Measurements from ENCODE around the gene TTLL9. TPM values are rescaled to one million over a fixed set of nuclear protein-coding genes. Genes with fewer than 3 reads are reported as not detected.

TTLL9 gene
- total RNA-seq, 1 donor from 2014 or later = 0.24 TPM

DNA sequence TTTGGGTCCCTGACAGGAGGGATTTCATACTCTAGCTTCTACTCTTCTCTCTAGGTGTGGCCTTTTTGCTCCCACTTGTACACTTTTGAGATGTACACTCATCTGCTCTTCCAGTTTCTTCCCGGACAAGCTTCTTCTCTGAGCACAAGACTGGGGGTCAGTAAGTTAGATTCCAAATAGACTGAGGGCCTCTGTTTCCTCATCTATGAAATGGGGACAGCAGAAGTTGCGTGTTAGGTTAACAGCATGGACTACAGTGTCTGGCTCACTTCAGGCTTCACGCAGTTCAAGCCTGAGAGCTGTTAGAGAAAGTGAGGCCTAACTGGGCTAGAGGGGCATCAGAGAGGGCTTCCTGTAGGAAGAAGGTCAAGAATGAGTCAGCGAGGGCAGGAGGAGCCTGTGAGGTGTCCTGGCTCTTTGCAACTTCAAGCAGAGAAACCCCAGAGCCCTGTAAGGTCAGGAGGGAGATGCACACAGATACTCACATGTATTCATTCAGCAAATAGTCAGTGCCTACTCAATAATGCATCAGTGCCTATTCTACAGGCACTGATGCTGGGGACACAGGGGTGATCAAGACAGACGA lies 118.1 kb downstream of the TTLL9 start:
- DNase-seq (ENCODE audit: extremely low spot score, unreplicated experiment) = no peak
- no peak overlapping the region for H3K4me3 Mint-ChIP-seq (ENCODE audit: unreplicated experiment)

DNA sequence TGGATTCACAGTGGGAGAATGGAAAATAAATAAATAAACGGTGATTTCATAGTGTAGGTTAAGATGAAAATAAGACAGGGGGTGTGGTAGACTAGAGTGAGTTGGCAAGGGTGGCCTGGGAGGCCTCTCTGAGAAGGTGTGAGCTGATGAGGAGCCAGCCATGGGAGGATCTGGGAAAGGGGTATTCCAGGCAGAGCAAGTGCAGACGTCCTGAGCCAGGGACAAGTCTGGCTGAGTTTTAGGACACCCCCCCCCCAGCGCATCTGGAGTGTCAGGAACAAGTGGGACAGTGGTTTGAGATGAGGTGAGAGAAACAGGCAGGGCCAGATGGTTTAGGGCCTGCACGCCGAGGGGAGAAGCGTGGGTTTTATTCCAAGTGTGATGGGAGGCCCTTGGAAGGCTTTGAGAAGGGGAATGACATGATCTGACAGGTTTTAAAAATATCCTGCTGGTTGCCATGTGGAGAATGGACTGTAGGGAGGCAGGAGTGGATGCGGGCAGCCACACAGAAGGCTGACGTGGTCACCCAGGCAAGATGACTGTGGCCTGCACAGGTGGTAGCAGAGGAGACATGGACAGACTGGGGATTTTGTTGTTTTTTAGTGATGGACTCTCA lies 118.7 kb downstream of the TTLL9 start:
- no peak overlapping the region for H3K4me3 Mint-ChIP-seq (ENCODE audit: unreplicated experiment)
- H3K27ac Mint-ChIP-seq (ENCODE audit: unreplicated experiment) = no peak overlapping the region
- H3K4me1 Mint-ChIP-seq (ENCODE audit: unreplicated experiment) = no peaks in the 10 kb centered on the region
- peaks cover 32% of the 10 kb centered on the region for H3K27me3 Mint-ChIP-seq (ENCODE audit: unreplicated experiment)
- H3K36me3 Mint-ChIP-seq (ENCODE audit: unreplicated experiment) = no peaks in the 10 kb centered on the region
- TF ChIP-seq, protein P1, sequence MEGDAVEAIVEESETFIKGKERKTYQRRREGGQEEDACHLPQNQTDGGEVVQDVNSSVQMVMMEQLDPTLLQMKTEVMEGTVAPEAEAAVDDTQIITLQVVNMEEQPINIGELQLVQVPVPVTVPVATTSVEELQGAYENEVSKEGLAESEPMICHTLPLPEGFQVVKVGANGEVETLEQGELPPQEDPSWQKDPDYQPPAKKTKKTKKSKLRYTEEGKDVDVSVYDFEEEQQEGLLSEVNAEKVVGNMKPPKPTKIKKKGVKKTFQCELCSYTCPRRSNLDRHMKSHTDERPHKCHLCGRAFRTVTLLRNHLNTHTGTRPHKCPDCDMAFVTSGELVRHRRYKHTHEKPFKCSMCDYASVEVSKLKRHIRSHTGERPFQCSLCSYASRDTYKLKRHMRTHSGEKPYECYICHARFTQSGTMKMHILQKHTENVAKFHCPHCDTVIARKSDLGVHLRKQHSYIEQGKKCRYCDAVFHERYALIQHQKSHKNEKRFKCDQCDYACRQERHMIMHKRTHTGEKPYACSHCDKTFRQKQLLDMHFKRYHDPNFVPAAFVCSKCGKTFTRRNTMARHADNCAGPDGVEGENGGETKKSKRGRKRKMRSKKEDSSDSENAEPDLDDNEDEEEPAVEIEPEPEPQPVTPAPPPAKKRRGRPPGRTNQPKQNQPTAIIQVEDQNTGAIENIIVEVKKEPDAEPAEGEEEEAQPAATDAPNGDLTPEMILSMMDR (IDR thresholded peaks at IDR 0.05) = no peak
- DNase-seq (ENCODE audit: extremely low spot score, unreplicated experiment) = no peak
- no peaks in the 10 kb centered on the region for H3K9me3 Mint-ChIP-seq (ENCODE audit: unreplicated experiment)

More for the DNA sequence above, 118.1 kb downstream of the TTLL9 start:
- peaks cover 28% of the 10 kb centered on the region for H3K27me3 Mint-ChIP-seq (ENCODE audit: unreplicated experiment)
- no peak overlapping the region for H3K27ac Mint-ChIP-seq (ENCODE audit: unreplicated experiment)
- H3K4me1 Mint-ChIP-seq (ENCODE audit: unreplicated experiment) = no peaks in the 10 kb centered on the region
- H3K36me3 Mint-ChIP-seq (ENCODE audit: unreplicated experiment) = no peaks in the 10 kb centered on the region
- TF ChIP-seq, protein P1 (IDR thresholded peaks at IDR 0.05) = no peak
- H3K9me3 Mint-ChIP-seq (ENCODE audit: unreplicated experiment) = no peaks in the 10 kb centered on the region

GRCh38 chr20:31990641-31991338 lies 120.4 kb downstream of the TTLL9 start:
- Mint-ChIP-seq H3K4me1 (ENCODE audit: unreplicated experiment) (no peaks in the 10 kb centered on the region), H3K9me3 (ENCODE audit: unreplicated experiment) (no peaks in the 10 kb centered on the region), H3K27ac (ENCODE audit: unreplicated experiment) (no peak overlapping the region), H3K36me3 (ENCODE audit: unreplicated experiment) (no peaks in the 10 kb centered on the region), H3K4me3 (ENCODE audit: unreplicated experiment) (no peak overlapping the region), H3K27me3 (ENCODE audit: unreplicated experiment) (peaks cover 37% of the 10 kb centered on the region)
- TF ChIP-seq, protein P1 (IDR thresholded peaks at IDR 0.05) = no peak
- no peak for DNase-seq (ENCODE audit: extremely low spot score, unreplicated experiment)

DNA sequence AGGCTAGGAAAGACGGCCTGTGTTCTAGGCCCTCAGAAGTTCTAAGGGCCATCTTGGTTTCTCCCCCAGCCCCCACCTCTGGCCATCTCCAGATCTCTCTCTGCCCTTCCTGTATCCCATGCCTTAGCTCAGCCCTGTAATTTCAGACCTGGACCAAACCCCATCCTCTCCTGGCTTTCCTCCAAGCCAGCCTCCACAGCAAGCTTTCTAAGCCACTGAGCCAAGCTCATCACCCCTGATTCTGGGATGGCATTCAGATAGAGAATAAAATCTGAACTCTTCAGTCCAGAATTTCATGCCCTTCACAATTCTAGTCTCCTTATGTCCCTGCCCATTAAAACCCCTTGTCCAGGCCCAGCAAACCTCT lies 120.9 kb downstream of the TTLL9 start:
- no peak for DNase-seq (ENCODE audit: extremely low spot score, unreplicated experiment)
- H3K27ac Mint-ChIP-seq (ENCODE audit: unreplicated experiment) = no peak overlapping the region
- H3K4me1 Mint-ChIP-seq (ENCODE audit: unreplicated experiment) = no peaks in the 10 kb centered on the region
- H3K9me3 Mint-ChIP-seq (ENCODE audit: unreplicated experiment) = no peaks in the 10 kb centered on the region
- no peak overlapping the region for H3K4me3 Mint-ChIP-seq (ENCODE audit: unreplicated experiment)
- H3K36me3 Mint-ChIP-seq (ENCODE audit: unreplicated experiment) = no peaks in the 10 kb centered on the region
- TF ChIP-seq, protein P1 (IDR thresholded peaks at IDR 0.05) = no peak
- peaks cover 41% of the 10 kb centered on the region for H3K27me3 Mint-ChIP-seq (ENCODE audit: unreplicated experiment)

DNA sequence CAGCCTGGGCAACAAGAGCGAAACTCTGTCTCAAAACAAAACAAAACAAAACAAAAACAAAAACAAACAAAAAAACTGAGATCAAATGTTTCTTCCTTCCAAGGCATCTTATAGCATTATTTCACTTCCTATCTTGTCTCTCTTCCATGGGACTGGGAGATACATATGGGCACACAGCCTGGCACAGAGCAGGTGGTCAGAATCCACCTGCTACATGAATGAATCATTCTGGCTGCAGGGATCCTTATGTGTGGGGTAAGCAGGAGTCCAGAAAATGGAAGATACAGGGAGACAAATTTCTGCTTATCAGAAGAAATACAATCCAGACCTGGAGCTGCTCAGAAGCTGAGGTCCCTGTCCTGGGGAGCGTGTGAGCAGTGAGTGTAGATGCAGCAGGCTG lies 121.7 kb downstream of the TTLL9 start:
- TF ChIP-seq, protein P1 (IDR thresholded peaks at IDR 0.05) = no peak
- no peaks in the 10 kb centered on the region for H3K4me1 Mint-ChIP-seq (ENCODE audit: unreplicated experiment)
- H3K9me3 Mint-ChIP-seq (ENCODE audit: unreplicated experiment) = no peaks in the 10 kb centered on the region
- DNase-seq (ENCODE audit: extremely low spot score, unreplicated experiment) = no peak
- H3K27me3 Mint-ChIP-seq (ENCODE audit: unreplicated experiment) = peaks cover 47% of the 10 kb centered on the region
- H3K4me3 Mint-ChIP-seq (ENCODE audit: unreplicated experiment) = no peak overlapping the region
- H3K27ac Mint-ChIP-seq (ENCODE audit: unreplicated experiment) = no peak overlapping the region
- no peaks in the 10 kb centered on the region for H3K36me3 Mint-ChIP-seq (ENCODE audit: unreplicated experiment)
